ENCODE measurements around the gene ZC2HC1B. TPM values are rescaled to one million over a fixed set of nuclear protein-coding genes. Genes with fewer than 3 reads are reported as not detected.
A peak's percentile ranks its signal among the peaks of the same experiment; 100 is the strongest.
"Not testable (repeated sequence)": the region's sequence is repeated elsewhere in the genome, so short reads cannot be mapped to it uniquely, and the experiment has no call there.

Gene ZC2HC1B, protein sequence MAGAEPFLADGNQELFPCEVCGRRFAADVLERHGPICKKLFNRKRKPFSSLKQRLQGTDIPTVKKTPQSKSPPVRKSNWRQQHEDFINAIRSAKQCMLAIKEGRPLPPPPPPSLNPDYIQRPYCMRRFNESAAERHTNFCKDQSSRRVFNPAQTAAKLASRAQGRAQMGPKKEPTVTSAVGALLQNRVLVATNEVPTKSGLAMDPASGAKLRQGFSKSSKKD
- not detected in 2 replicates for total RNA-seq (2014; rRNA removed; shearing (Covaris generic))
- polyA plus RNA-seq (2014; cell fraction: nucleus; rRNA removed): not detected in 2 replicates

DNA sequence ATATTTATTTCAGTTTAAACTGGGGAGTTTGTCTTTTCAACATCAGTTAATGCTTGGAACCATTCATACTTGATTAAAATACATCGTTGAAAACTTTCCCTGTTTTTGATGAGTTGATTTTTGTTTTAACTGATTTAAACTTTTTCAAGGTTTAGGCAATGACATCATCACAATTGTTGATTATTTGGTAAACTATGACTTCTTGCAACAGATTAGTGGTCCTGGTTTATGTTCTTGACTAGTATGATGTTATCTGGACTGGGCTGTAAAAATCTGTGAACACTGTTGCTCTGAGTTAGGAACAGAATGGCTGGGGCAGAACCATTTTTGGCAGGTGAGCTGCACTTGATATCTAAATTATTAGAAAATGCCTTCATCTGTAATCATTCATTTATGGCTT lies at the start of gene ZC2HC1B:
Gene ZC2HC1B (plus strand): TSS at position 241 of the 400 bp plus-strand sequence. CDS start 66 bp downstream, at position 307.
- no peak for DNase-seq (ENCODE audit: extremely low read depth, low read depth)

DNA sequence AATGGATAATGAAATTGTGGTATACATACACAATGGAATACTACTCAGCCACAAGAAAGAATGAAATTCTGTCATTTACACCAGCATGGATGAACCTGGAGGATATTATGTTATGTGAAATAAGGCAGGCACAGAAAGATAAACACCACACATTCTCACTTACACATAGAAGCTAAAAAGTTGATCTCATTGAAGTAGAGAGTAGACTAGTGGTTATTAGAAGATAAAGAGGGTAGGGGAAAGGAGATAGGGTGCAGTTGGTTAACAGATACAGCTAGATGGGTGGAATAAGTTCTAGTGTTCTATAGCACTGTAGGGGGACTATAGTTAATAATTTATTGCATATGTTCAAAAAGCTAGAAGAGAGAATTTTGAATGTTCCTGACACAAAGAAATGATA lies 46.7 kb upstream of the ZC2HC1B start:
- DNase-seq (ENCODE audit: extremely low read depth, low read depth): no peak

DNA sequence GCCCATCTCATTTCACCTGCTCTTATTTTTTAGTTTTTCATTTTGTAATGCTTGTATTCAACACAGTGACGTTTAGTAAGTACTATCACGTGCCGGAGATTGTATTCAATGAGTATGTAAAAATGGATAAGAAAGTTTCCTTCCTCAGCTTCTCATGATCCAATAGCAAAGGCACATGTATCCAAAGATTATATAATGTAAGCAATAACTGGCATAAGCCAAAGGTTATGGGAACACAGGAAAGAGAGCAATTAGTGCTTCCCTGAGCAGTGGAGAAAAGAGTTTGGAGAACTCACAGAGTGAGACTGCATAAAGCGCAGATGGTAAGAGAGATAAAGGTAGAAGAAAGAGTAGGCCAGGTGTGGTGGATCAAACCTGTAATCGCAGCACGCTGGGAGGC lies 42.9 kb upstream of the ZC2HC1B start:
- no peak for DNase-seq (ENCODE audit: extremely low read depth, low read depth)

DNA sequence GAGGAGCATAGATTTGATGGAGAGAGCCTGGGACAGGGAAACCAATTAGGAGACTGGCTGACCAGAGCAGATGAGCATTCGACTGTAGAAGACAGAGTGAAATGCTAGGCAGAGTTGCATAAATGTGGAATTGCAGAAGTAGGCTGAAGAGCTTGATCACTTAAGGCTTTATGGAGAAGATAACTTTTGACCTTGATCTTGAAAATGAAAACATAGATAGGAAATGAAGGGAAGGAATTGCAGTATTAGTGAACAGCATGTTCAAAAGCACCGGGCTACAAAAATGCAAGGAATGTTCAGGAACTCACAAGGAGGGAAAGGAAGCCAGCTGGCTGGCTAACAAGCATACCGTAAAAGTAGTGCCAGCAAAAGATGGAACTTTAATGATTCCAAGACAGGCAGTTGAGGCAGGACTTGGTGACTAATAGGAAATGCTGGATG lies 41.7 kb upstream of the ZC2HC1B start:
- DNase-seq (ENCODE audit: extremely low read depth, low read depth): no peak

DNA sequence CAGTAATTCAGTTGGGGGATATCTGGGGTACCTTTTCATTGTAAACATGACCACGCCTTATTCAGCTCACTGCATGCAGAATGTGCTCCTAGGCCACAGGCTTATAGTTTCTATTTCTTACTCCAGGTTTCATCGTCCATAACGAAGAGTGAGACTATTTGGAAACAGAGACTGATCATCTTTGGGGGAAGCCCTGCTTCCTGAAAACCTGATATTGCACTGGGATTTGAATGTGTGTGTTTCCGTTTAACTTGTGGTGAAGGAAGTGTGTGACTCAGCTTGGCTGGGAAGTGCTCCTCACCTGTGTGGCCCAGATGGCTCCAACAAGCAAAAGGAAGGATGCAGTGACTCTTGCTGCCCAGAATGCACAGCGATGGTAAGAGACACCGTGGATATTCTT lies 40.7 kb upstream of the ZC2HC1B start:
- no peak for DNase-seq (ENCODE audit: extremely low read depth, low read depth)

DNA sequence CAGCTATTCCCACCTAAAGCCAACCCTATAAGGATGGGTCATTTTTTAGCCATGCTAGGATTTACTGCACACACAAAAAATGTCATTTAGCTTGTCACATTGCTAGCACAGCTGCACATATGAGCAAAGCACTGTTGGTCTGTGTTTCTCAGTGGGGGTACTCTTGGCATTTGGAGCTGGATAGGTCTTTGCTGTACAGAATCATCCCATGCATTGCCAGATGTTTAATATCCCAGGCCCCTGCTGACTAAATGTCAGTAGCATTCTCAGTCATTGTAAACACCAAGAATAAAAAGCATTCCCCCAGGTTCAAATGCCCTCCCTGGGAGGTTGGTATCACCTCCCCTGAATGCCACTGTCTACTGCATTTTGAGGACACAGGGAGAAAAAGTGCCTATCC lies 35.7 kb upstream of the ZC2HC1B start:
- DNase-seq (ENCODE audit: extremely low read depth, low read depth): no peak

DNA sequence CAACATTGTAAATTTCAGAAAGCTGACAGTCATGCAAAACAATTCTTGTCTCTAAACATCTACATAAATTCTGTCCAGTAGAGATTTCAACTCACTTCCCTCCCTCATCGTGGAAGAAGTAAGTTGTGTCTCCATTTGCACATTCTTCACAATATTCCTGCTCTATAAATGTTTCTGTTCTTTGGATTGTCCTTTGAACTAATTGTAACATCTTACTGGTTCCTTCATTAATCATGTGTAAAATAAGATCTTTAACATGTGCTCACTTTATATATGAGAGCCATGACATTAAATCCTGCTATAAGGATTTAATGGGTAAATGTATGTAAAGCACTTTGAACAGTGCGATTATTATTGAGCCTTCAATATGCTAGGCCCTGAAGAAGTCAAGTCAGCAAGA lies 28.1 kb upstream of the ZC2HC1B start:
- no peak for DNase-seq (ENCODE audit: extremely low read depth, low read depth)

DNA sequence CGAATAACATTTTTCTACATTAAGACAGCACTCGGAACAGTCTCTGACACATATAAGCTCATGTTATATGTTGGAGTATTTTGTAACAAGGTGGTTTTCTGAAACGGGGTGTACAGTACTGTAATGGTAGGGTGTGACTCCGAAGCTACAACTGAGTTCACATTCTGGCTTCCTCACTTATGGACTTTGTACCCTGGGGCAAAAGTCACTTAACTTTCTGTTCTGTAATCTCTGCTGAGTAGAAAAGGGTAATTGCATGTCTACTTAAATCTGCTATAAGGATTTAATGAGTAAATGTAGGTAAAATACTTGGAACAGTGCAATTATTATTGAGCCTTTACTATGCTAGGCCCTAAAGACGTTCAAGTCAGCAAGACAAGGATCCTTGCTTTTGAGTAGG lies 25.9 kb upstream of the ZC2HC1B start:
- DNase-seq (ENCODE audit: extremely low read depth, low read depth): no peak

DNA sequence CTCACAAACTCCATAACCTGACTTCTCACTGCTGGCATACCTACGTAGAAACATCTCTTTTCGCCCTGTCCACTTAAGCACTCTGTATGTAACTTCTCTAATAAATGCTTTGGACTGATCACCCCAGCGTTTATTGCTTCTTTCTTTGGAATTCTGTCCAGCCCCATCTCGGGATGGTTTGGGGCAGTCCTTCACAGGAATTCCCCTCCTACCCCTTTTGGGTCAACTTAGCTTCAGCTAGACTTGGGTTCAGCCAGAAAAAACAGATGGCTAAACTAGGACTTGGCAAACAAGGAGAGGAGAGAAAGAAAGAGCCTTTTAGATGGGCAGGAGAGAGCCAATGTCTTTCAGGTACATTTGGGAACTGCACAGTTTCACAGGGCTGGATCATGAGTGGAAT lies 25.1 kb upstream of the ZC2HC1B start:
- DNase-seq (ENCODE audit: extremely low read depth, low read depth): no peak

DNA sequence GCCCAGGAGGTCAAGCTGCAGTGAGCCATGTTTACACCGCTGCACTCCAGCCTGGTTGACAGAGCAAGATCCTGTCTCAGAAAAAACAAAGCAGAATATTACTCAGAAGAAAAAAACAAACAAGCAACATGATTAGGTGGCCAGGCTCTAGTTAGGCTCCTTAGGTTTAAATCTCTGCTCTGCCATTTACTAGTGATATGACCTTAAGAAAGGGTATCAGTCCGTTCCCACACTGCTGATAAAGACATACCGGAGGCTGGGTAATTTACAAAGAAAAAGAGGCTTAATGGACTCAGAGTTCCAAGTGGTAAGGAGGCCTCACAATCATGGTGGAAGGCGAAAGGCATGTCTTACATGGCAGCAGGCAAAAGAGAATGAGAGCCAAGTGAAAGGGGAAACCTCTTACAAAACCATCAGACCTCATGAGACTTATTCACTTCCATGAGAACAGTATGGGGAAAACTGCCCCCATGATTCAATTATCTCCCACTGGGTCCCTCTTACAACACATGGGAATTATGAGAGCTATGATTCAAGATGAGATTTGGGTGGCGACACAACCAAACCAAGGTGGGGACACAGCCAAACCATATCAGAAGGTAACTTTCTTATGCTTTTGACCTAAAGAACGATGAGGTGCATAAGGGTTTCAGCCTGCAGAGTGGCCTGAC lies 23.5 kb upstream of the ZC2HC1B start:
- DNase-seq (ENCODE audit: extremely low read depth, low read depth): no peak

DNA sequence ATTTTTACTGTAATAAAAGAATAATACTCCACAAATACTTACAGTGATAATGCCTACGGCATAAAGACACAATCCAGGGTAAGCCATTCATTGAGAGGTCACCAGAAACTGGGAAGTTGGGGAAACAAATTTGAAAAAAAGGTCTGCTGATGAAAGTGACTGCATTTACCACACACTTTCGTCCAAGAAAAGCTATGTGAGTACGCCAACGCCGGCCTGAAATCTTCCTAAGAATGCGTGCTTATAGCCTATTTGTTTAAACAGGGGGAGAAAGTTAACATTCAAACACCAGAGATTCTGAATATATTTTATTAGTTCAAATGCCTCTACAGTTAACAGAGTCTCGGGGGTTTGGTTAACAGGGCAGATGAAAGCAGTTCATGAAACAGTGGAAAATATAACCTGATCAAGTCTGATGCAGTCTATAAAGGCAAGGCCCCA lies 21.8 kb upstream of the ZC2HC1B start:
- no peak for DNase-seq (ENCODE audit: extremely low read depth, low read depth)

DNA sequence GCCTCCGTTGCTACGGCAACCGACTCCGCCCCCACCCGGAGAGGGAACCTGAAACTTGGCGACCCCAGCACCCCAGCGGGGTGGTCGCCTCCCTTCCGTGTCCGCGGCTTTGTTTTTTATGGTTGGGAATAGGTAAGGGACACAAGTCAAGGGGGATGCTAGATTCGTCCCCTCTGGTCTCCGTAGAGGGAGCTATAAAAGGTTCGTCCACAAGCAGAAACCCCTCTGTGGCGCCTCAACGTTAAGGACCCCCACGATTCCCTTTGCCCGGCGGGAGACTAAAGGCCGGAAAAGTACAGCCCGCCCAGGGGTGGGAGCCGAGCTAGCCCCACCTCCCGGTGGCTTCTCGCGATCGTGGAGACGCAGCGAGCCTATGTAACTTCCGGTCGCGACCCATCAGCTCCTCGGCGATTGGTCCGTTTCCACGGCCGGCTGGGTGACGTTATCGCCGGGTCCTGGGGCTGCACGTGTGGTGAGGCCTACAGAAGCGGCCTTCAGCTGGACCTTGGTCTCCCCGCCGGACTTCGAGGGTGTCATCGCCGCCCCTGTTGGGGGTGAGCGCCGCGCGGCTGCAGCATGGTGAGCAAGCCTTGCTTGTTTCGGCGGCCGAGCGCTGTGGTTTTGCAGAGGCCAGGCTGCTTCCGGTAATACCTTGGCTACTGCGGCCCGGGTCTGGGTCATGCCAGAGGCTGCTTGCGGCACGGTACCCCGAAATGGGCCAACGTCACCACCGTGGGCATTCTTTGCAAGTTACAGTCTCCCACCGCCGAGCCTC lies 21.2 kb upstream of the ZC2HC1B start, which contains the start of gene LTV1:
Gene LTV1 (plus strand): TSS at position 437 of the 775 bp plus-strand sequence. CDS start 140 bp downstream, at position 577.
- peak; percentile 92 for DNase-seq (ENCODE audit: extremely low read depth, low read depth)

DNA sequence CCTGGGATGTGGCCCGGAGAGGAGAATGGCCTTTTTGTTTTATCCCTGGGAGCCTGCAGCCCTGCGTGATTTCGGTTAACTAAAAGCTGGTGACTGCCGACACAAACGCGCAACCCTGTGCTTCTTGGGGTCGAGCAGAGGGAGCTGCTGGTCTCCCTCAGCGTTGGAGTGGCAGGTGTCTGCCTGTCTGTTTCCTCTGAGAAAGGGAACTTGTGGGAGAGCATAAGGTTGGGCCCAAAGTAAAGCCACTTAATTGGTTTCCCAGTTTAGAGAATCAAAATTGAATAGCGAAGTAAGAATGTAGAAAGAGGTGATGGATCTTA lies 20.6 kb upstream of the ZC2HC1B start:
- no peak for DNase-seq (ENCODE audit: extremely low read depth, low read depth)

DNA sequence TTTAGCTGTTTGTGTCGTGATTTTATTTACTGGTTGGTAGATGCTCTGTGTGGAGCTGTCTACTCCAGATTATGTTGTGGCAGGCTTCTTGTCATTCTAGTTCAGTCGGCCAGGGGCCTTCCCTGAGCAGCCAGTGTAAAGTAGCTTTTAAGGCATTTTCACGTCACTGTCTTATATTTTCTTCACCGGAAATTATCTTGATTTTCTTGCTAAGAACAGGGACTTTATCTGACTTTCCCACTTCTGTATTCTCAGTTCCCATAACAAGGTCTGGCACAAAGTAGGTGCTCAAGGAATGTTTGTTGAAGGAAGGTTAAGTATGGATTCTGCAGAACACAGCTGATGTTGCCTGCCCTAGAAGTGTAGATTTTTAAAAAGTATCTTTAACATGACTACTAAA lies 20.3 kb upstream of the ZC2HC1B start:
- DNase-seq (ENCODE audit: extremely low read depth, low read depth): no peak

DNA sequence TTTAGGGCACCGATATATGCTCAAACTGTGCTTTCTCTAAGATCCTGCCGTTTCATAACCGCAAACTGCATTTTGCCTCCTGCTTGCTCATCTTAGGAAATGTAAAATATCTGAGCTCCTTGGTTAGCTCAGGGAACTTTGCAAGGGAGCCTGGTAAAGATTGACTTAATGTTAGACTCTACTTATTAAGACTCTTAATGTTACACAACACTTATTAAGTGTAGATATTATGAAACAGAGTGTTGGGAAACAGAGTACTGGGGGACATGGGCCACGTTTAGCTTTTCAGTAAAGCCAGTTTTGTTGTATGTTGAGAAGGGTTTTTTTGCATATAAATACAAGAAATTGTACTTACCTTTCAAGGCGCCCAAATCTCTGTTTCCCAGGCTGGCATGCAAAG lies 19.2 kb upstream of the ZC2HC1B start:
- DNase-seq (ENCODE audit: extremely low read depth, low read depth): no peak

DNA sequence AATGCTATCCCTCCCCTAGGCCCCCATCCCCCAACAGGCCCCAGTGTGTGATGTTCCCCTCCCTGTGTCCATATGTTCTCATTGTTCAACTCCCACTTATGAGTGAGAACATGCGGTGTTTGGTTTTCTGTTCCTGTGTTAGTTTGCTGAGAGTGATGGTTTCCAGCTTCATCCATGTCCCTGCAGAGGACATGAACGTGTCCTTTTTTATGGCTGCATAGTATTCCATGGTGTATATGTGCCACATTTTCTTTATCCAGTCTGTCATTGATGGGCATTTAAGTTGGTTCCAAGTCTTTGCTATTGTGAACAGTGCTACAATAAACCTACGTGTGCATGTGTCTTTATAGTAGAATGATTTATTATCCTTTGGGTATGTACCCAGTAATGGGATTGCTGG lies 12.6 kb upstream of the ZC2HC1B start:
- DNase-seq (ENCODE audit: extremely low read depth, low read depth): not testable (repeated sequence)

DNA sequence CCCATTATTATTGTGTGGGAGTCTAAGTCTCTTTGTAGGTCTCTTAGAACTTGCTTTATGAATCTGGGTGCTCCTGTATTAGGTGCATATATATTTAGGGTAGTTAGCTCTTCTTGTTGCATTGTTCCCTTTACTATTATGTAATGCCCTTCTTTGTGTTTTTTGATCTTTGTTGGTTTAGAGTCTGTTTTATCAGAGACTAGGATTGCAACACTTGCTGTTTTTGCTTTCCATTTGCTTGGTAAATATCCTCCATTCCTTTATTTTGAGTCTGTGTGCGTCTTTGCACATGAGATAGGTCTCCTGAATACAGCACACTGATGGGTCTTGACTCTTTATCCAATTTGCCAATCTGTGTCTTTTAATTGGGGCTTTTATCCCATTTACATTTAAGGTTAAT lies 9.2 kb upstream of the ZC2HC1B start:
- DNase-seq (ENCODE audit: extremely low read depth, low read depth): not testable (repeated sequence)

DNA sequence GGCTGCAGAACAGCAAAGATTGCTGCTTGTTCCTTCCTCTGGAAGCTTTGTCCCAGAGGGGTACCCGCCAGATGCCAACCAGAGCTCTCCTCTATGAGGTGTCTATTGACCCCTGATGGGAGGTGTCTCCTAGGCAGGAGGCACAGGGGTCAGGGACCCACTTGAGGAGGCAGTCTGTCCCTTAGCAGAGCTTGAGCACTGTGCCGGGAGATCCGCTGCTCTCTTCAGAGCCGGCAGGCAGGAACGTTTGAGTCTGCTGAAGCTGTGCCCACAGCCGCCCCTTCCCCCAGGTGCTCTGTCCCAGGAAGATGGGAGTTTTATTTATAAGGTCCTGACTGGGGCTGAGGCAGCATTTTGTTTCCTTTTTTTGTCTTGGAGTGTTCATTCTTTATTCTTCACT lies 7.5 kb upstream of the ZC2HC1B start:
- DNase-seq (ENCODE audit: extremely low read depth, low read depth): not testable (repeated sequence)

DNA sequence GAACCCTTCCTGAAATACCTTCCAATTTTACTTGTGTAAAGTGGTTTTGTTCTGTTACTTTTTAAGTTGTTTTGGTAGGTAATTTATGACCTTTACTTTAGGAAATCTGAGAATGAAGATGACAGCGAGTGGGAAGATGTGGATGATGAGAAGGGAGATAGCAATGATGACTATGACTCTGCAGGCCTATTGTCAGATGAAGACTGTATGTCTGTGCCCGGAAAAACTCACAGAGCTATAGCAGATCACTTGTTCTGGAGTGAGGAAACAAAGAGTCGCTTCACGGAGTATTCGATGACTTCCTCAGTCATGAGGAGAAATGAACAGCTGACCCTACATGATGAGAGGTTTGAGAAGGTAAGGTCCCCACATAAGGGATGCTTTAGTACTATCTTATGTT lies 6.6 kb upstream of the ZC2HC1B start:
- DNase-seq (ENCODE audit: extremely low read depth, low read depth): no peak

DNA sequence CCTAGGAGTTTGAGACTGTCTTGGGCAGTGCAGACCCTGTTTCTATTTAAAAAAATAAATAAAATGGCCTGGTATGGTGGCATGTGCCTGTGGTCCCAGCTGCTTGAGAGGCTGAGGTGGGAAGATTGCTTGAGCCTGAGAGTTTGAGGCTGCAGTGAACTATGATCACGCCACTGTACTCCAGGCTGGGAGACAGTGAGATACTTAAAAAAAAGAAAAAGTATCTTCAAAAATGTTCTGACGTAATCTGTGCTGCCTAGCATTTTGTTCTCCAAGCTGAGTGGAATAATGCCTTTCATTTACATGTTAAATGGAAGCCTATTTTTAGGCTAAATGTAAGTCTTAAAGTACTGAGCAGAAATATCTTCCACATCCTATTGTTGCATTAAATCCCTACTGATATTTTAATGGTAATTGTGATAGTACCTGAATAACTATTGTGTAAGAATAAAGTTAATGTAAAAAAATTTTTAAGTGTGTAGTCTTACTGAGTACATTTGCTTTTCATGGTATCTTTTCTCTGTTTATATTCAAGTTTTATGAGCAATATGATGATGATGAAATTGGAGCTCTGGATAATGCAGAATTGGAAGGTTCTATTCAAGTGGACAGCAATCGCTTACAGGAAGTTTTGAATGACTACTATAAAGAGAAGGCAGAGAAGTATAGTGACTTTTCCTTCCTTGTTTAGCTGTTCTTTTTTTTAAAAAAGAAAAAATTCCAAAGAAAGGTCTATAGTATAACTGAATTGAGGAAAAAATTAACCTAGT lies 4.2 kb upstream of the ZC2HC1B start:
- no peak for DNase-seq (ENCODE audit: extremely low read depth, low read depth)

DNA sequence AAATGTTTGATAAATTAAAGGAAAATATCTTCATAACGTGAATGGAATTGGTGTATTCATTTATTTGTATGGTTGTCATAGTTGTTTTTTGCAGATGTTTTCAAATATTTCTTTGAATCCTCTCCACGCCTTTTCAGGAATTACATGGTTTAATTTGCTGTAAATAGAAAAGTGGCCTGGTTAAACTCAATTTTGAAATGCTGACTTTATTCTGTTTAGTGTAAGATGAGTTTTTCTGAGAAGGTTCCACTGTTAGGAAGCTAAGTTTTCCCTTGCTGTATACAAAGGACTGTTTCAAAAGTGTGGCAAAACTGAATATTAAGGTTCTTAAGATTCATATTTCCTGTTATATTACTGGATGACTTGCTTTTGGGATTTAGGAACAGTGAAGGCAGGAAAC lies 503 bp upstream of the ZC2HC1B start:
- DNase-seq (ENCODE audit: extremely low read depth, low read depth): no peak
